ENCODE data around the gene TRIM67.
"Not testable (repeated sequence)": the region's sequence is repeated elsewhere in the genome, so short reads cannot be mapped to it uniquely, and the experiment has no call there.

The TRIM67 gene

DNA sequence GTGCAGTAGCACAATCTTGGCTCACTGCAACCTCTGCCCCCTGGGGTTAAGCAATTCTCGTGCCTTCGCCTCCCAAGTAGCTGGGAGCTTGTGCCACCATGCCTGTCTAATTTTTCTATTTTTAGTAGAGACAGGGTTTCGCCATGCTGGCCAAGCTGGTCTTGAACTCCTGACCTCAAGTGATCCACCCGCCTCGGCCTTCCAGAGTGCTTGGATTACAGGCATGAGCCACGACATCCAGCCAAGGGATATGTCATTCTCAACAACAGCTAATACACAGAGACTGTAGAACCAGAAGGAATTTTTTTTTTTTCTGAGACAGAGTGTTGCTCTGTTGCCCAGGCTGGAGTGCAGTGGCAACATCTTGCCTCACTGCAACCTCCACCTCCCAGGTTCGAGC is 3.7 kb upstream of the TRIM67 start:
- not testable (repeated sequence) for DNase-seq (ENCODE audit: low read depth, low spot score)

DNA sequence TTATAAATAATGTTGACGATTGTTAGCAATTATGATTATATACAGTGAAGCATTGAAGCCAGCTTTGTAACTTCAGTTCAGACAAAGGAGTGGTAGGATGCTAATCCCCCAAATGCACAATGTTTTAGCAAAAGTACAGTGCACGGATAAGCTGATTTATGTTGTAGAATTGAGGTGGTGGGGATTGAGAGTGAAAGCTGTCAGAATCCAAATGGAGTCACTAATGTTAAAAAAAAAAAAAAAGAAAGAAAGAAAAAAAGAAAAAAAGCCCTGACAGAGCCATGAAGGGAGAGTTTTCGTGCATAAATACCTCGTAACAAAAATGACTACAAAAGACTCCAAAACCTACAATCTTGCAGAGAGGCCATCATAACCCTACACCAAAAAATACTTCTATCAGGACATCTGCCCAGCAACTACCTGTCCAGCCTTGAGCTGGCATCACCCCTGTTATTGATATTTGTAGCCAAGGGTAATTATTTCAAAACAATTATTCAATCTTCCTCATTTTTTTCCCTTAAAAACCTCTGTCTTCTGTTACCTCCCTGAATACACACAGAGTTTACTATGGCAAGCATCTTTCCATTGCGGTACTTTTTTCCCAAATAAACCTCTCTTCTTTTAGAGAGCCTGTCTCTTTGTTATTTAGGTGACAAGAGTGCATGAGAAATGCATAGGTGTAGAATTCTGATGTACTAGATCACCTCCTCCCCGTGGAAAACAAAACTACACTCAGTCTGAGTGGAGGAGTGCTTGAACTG is 2.5 kb upstream of the TRIM67 start:
- DNase-seq (ENCODE audit: low read depth, low spot score): no peak

DNA sequence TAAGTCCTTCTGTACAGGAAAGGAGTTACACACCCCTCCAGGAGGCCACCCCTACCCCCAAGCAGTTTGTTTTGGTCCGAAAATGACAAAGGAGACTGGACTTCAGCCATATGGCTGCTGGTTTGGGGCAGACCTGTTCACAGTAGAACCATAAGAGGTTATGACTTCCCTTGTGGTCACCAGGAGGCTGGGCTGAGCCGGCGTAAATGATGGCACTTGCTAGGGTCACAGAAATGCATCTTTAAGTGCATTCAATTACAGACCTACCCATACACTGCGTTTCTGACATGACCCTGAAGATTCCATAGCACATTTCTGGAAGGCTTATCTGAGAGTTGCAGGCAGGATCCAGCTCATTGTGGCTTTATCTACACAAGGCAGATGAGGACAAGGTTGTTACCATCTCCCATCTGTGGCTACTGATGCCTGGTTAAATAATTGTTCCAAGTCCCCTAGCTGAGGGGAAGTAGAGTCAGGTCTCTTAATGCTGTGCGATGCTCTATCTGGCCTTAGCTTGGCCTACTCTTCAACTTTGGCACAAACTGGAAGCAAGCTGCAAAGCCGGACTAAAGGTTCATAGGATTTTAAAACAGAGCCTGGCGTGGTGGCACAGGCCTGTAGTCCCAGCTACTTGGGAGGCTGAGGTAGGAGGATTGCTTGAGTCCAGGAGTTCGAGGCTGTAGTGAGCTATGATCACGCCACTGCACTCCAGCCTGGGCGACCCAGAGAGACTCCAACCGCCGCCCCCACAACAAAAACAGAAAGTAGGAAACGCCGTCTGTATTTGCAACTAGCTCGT is 1.7 kb upstream of the TRIM67 start:
- DNase-seq (ENCODE audit: low read depth, low spot score): no peak

DNA sequence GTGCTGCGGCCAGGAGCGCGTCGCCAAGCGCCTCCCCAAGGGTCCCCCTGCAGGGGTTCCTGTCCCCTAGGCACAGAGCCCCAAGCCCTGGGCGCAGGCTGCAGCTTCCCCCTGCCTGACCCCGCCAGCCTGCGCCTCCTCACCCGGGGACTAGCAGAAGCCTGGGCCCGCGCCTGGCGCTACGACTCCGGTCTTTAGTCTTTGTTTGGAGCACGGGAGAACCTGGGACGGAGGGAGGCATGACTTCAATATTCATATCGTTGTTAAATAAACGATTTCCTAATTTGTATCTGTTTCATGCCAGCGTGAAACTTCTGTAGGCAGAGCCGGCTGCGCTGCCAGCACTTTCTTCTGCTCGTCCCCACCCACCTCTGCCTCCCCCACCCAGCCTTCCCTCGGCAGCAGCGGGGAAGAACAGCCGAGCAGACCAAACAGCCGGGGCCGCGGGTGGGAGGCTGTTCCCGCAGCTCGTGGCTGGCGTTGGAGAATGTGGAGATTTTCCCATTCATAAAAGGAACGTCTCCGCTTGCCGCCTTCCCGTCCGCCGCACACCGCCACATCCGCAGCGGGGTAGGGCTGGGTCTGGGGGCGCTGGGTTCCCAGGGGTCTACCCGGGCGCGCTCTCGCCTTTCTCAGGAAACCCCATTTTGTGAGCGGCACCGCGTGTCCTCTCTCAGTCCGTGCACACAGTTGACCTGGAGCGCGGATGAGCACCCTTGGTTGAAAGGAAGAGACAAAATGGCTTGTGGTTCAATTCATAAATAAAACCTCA is 777 bp upstream of the TRIM67 start:
- DNase-seq (ENCODE audit: low read depth, low spot score): no peak

DNA sequence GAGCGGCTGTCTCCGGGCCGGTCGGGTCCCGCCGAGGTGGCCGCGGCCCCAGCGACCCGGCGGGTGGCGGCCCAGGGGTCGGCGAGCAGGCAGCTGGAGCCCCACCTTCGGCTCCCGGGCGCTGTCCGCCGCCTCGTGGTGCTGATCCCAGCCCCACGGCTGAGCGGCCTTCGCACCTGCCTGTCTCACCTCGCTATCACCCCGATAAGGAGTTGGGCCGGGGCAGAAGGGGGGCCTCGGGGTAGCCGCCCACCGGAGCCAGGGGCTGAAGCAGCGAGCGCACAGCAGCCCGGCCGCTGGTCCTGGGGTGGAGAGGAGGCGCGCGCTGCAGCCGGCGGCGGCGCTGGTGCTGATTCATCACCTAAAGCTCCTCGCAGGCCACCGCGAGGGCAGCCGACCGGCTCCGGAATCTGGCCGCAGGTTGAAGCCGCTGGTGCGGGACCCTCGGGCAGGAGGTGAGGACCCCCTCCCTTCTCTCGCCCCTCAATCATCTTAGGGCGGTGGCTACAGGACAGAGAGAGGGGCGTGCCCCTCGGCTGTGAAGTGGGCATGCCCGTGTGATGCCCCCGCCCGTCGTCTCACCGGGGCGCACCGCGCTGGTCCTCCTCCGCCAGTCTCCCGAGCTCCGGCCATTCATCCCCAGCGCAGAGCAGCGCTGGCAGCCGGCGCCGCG is 575 bp downstream of the TRIM67 start:
- no peak for DNase-seq (ENCODE audit: low read depth, low spot score)

DNA sequence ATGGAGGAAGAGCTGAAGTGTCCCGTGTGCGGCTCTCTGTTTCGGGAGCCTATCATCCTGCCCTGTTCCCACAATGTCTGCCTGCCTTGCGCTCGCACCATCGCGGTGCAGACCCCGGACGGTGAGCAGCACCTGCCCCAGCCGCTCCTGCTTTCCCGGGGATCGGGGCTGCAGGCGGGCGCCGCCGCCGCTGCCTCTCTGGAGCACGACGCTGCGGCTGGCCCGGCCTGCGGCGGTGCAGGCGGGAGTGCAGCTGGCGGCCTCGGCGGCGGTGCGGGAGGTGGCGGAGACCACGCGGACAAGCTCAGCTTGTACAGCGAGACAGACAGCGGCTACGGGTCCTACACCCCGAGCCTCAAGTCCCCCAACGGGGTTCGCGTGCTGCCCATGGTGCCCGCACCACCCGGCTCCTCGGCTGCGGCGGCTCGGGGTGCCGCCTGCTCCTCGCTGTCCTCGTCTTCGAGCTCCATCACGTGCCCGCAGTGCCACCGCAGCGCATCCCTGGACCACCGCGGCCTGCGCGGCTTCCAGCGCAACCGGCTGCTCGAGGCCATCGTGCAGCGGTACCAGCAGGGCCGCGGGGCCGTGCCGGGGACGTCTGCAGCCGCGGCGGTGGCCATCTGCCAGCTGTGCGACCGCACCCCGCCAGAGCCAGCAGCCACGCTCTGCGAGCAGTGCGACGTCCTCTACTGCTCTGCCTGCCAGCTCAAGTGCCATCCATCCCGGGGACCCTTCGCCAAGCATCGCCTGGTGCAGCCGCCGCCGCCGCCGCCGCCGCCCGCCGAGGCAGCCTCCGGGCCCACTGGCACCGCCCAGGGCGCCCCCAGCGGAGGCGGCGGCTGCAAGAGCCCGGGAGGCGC is 1.3 kb downstream of the TRIM67 start:
- no peak for DNase-seq (ENCODE audit: low read depth, low spot score)

DNA sequence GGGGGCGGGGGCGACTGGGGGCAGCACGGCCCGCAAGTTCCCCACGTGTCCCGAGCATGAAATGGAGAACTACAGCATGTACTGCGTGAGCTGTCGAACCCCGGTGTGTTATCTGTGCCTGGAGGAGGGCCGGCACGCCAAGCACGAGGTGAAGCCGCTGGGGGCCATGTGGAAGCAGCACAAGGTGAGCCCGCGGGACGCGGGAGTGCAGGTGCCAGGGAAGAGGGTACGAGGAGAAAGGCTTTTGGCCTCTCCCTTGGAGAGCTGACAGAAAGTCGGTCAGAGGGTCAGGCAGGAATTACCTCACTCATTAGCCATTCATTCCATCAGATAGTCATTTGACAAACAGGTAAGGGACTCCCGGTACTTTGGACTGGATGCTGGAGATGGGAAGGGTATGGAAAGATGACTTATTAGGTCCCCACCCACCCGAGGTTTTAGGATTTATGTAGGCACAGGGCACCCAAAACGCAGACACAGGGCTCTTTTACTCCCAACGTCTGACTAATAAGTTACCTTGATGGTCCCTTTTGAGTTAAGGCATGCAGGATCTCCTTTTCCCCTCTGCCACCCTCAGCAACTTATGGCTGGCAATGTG is 2.1 kb downstream of the TRIM67 start:
- DNase-seq (ENCODE audit: low read depth, low spot score): no peak

GRCh38 chr1:231165371-231165770 is 3.5 kb downstream of the TRIM67 start:
- no peak for DNase-seq (ENCODE audit: low read depth, low spot score)

- no peak for DNase-seq (ENCODE audit: low read depth, low spot score)
These were observed 4.5 kb downstream of the TRIM67 start for GRCh38 chr1:231166398-231166797.

DNA sequence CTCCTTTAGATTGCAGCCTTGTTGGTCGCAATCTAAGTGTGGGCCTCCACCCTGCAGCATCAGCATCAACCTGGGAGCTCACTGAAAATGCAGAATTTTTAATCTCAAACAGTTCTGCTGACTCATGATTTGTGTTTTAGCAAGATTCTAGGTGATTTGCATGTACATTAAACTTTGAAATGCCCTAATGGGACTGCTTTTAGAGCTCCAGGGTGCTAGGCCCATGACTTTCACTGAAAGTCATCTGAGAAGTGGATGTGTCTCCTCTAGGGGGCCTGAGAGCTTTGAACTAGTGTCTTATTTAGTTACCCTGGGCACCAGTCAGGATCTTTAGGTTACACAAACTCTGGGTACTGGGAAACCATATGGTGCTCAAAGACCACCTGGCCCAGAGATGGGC is 9.0 kb downstream of the TRIM67 start:
- no peak for DNase-seq (ENCODE audit: low read depth, low spot score)

- no peak for DNase-seq (ENCODE audit: low read depth, low spot score)
These were observed 9.9 kb downstream of the TRIM67 start for GRCh38 chr1:231171623-231172197.

DNA sequence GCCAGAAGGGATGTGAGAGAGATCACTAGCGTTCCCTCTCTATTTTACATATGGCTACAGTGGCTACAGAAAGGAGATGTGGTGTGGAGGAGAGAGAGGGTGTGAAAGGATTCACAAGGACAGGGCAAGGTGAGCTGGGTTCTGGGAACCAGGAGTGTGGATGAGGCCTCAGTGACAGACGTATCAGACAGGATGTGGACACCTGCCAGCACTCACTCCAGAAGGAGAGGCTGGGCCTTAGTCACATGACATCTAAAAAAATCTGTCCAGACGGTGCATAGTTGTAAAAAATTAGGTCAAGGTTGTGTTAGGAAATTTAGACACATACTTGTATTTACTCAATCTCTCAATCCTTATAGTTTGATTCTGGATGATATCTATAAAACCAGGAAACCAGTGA is 10.6 kb downstream of the TRIM67 start:
- no peak for DNase-seq (ENCODE audit: low read depth, low spot score)

GRCh38 chr1:231176421-231176820 is 14.6 kb downstream of the TRIM67 start:
- no peak for DNase-seq (ENCODE audit: low read depth, low spot score)

DNA sequence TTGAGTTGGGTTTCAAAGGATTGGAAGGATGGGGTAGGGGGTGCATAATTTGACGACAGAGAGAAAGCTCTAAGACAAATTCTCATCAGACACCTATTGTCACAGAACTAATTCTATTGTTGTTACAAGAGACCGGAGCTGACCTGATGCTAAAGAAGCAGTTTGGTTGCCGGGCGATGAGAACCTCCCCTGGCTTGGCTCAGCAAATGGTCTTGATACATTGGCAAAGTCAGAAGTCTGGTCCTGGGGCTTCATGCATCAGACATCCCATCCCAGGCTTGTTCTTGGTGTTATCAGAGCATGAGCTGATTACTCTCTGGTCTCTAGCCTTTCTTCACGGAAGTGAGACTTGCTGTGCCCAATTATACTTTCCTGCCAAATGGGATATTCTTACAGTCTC is 15.4 kb downstream of the TRIM67 start:
- no peak for DNase-seq (ENCODE audit: low read depth, low spot score)

GRCh38 chr1:231177936-231178335 is 16.1 kb downstream of the TRIM67 start:
- no peak for DNase-seq (ENCODE audit: low read depth, low spot score)

- DNase-seq (ENCODE audit: low read depth, low spot score): no peak
These were observed 17.1 kb downstream of the TRIM67 start for GRCh38 chr1:231178970-231179369.

GRCh38 chr1:231180034-231180433 is 18.2 kb downstream of the TRIM67 start:
- no peak for DNase-seq (ENCODE audit: low read depth, low spot score)

GRCh38 chr1:231181271-231181670 is 19.4 kb downstream of the TRIM67 start:
- DNase-seq (ENCODE audit: low read depth, low spot score): no peak

DNA sequence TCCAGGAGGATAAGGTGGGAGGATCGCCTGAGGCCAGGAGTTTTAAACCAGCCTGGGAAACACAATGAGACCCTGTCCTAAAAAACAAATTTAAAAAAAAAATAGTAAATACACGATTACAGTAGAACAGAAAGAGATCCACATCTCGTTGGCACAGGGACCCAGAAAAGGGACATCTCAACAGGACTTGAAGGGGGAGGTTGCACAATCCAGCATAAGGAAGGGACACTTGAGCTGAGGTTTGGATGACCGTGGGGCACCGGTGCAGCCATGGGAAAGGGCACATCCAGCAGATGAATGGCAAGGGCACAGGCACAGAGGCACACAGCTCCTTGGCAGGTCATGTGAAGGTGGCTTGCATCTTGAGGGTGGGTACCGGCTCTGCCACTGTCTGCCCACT is 20.5 kb downstream of the TRIM67 start:
- DNase-seq (ENCODE audit: low read depth, low spot score): no peak

Measured in activated naive CD8-positive, alpha-beta T cell treated with anti-CD3 and anti-CD28 coated beads, Interleukin-2, amount 50 U/mL, for 16 hours (primary cell).